ENCODE measurements around the gene RPL5. TPM values are rescaled to one million over a fixed set of nuclear protein-coding genes. Genes with fewer than 3 reads are reported as not detected.

Gene RPL5
- total RNA-seq, 1 experiment from 2014 or later: 1,430 TPM

GRCh38 chr1:92822879-92823278 is 9.0 kb upstream of the RPL5 start:
- ChIA-PET POLR2A (no interaction called here), CTCF (no interaction called here)
- Mint-ChIP-seq H3K4me1 (peaks cover 2% of the 10 kb centered on the region; the same call in 1 of the 2 replicates), H3K9me3 (no peaks in the 10 kb centered on the region), H3K27me3 (ENCODE audit: low read depth) (no peaks in the 10 kb centered on the region), H3K36me3 (no peaks in the 10 kb centered on the region), H3K27ac (no peak overlapping the region), H3K4me3 (no peak overlapping the region)
- no peak for TF ChIP-seq ZNF532 (CRISPR knock-in tag; IDR thresholded peaks at IDR 0.05; ENCODE audit: borderline replicate concordance)
- no peak for TF ChIP-seq NFYB (CRISPR knock-in tag; conservative IDR thresholded peaks at IDR 0.05; ENCODE audit: low read depth)
- TF ChIP-seq ZBTB43 (CRISPR knock-in tag; IDR thresholded peaks at IDR 0.05): no peak
- TF ChIP-seq MAX (CRISPR knock-in tag; IDR thresholded peaks at IDR 0.05): no peak
- no peak for TF ChIP-seq GABPB1 (CRISPR knock-in tag; IDR thresholded peaks at IDR 0.05)
- no peak for TF ChIP-seq NFE2L1 (CRISPR knock-in tag; IDR thresholded peaks at IDR 0.05)
- no peak for TF ChIP-seq JAZF1 (CRISPR knock-in tag; IDR thresholded peaks at IDR 0.05)
- no peak for TF ChIP-seq PRRX2 (CRISPR knock-in tag; IDR thresholded peaks at IDR 0.05)
- TF ChIP-seq NFATC4 (CRISPR knock-in tag; IDR thresholded peaks at IDR 0.05): no peak
- TF ChIP-seq NR3C1 (CRISPR knock-in tag; conservative IDR thresholded peaks at IDR 0.05; ENCODE audit: low read depth): no peak
- no peak for TF ChIP-seq FOXP1 (CRISPR knock-in tag; IDR thresholded peaks at IDR 0.05; ENCODE audit: borderline replicate concordance)
- no peak for TF ChIP-seq ATF2 (CRISPR knock-in tag; IDR thresholded peaks at IDR 0.05; ENCODE audit: borderline replicate concordance, low read depth)
- no peak for TF ChIP-seq OVOL2 (CRISPR knock-in tag; IDR thresholded peaks at IDR 0.05; ENCODE audit: borderline replicate concordance)
- TF ChIP-seq ATF1 (CRISPR knock-in tag; IDR thresholded peaks at IDR 0.05): no peak
- TF ChIP-seq CTCF (IDR thresholded peaks at IDR 0.05): no peak
- no peak for TF ChIP-seq ESRRA (CRISPR knock-in tag; IDR thresholded peaks at IDR 0.05; ENCODE audit: borderline replicate concordance)
- no peak for TF ChIP-seq ZNF512 (CRISPR knock-in tag; IDR thresholded peaks at IDR 0.05; ENCODE audit: borderline replicate concordance)
- no peak for TF ChIP-seq JUN (CRISPR knock-in tag; IDR thresholded peaks at IDR 0.05)
- TF ChIP-seq ZBTB21 (CRISPR knock-in tag; IDR thresholded peaks at IDR 0.05; ENCODE audit: borderline replicate concordance): no peak
- TF ChIP-seq SMAD4 (CRISPR knock-in tag; IDR thresholded peaks at IDR 0.05): no peak
- no peak for ATAC-seq
- no peak for DNase-seq (ENCODE audit: low spot score)

All from WTC11 (cell line).